Uterus (tissue), 4 donors: ENCODE results near the gene FGFR3. TPM values are rescaled to one million over a fixed set of nuclear protein-coding genes. Genes with fewer than 3 reads are reported as not detected.

Source experiments
- DNase-seq, 2 donors: peaks; one replicate each; pipeline ENCODE4 v3.0.0-alpha.2; 2019 to 2020
- H3K27ac ChIP-seq, 2 donors: fragments of 200-600 bp; sonication (generic); 1 replicate in 1 of 2; 2 replicates in 1 of 2; pipeline ENCODE4 v1.5.1; 2016 to 2018
- H3K27me3 ChIP-seq, 2 donors: fragments of 200-600 bp; sonication (generic); one replicate each; pipeline ENCODE4 v1.5.1; 2018 to 2019; ENCODE audit warnings: control low read depth in 1 of 2
- H3K36me3 ChIP-seq, 2 donors: fragments of 200-600 bp; sonication (generic); one replicate each; pipeline ENCODE4 v1.5.1; 2019; ENCODE audit warnings: control low read depth in 1 of 2
- H3K4me1 ChIP-seq, 2 donors: fragments of 200-600 bp; sonication (generic); one replicate each; pipeline ENCODE4 v1.5.1; 2018 to 2019; ENCODE audit warnings: control low read depth in 1 of 2
- H3K4me3 ChIP-seq, 2 donors: fragments of 200-600 bp; sonication (generic); 1 replicate in 1 of 2; 2 replicates in 1 of 2; pipeline ENCODE4 v1.5.1; 2018 to 2019; ENCODE audit warnings: mild to moderate bottlenecking in 1 of 2
- H3K9me3 ChIP-seq, 2 donors: fragments of 200-600 bp; sonication (generic); one replicate each; pipeline ENCODE4 v1.5.1; 2019; ENCODE audit warnings: control low read depth in 1 of 2
- POLR2A ChIP-seq, 2 donors: fragments of 450-650 bp; IDR thresholded peaks; one replicate each; pipeline ENCODE4 v1.6.1; 2016; ENCODE audit warnings: antibody characterized with exemption in 2 of 2, mild to moderate bottlenecking in 1 of 2, moderate library complexity in 1 of 2
- intact Hi-C: fragments of 100-400 bp; cut with DNase I; formaldehyde crosslinking; loops from one replicate; pipeline ENCODE4 v1.15.1; 2023; ENCODE audit warnings: low total_unique reads
- total RNA-seq, 4 donors: library from RNA; depleted of rRNA in 3 of 4; stranded (reverse); fragments of >200 nt in 3 of 4; gene quantifications; one replicate each; pipeline versions ENCODE4 v1.1.0 to v1.2.4, GENCODE V29; 2014 to 2023
- TF ChIP-seq, protein P1 (sequence below), 4 experiments: fragments of 200-600 bp in 2 of 4; fragments of 450-650 bp in 2 of 4; sonication (generic) in 2 of 4; IDR thresholded peaks; one replicate each; pipeline ENCODE4 v1.5.1; 2016 to 2019; ENCODE audit warnings: antibody characterized with exemption in 4 of 4, mild to moderate bottlenecking in 2 of 4, moderate library complexity in 1 of 4
- donor health status: DM: yes; HTN: yes; CAD: no.

The FGFR3 gene
- total RNA-seq, 4 donors from 2014 or later: 0.29 to 6.4 (median 4.3) TPM

DNA sequence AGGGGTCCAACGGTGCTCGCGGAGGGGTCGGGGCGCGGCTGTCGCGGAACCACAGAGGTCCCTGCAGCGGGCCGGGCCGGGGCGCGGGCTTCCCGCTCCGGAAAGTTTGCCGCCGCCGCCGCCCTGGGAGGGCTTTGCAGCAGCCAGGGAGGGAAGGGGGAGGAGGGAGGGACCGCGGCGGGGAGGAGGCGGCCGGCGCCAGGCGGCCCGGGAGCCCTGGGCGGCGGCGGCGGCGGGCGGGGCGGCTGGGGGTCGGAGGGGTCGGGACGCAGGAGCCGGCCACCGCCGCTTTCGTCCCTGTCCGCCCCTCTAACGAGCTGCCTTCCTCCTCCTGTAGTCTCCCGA is 375 bp downstream of the FGFR3 start:
- peak in 1 of 2 donors; percentile 23 for DNase-seq
- Histone ChIP-seq H3K4me1 (peaks cover 0 to 17% of the 10 kb centered on the region in 2 donors), H3K27me3 (peaks cover 15 to 16% of the 10 kb centered on the region in 2 donors), H3K4me3 (peak overlapping the region; percentile 19 to 36), H3K27ac (no peak overlapping the region), H3K9me3 (no peaks in the 10 kb centered on the region), H3K36me3 (no peaks in the 10 kb centered on the region)
- intact Hi-C loops: no loop called here
- TF ChIP-seq, protein P1, sequence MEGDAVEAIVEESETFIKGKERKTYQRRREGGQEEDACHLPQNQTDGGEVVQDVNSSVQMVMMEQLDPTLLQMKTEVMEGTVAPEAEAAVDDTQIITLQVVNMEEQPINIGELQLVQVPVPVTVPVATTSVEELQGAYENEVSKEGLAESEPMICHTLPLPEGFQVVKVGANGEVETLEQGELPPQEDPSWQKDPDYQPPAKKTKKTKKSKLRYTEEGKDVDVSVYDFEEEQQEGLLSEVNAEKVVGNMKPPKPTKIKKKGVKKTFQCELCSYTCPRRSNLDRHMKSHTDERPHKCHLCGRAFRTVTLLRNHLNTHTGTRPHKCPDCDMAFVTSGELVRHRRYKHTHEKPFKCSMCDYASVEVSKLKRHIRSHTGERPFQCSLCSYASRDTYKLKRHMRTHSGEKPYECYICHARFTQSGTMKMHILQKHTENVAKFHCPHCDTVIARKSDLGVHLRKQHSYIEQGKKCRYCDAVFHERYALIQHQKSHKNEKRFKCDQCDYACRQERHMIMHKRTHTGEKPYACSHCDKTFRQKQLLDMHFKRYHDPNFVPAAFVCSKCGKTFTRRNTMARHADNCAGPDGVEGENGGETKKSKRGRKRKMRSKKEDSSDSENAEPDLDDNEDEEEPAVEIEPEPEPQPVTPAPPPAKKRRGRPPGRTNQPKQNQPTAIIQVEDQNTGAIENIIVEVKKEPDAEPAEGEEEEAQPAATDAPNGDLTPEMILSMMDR (IDR thresholded peaks at IDR 0.05): no peak
- TF ChIP-seq POLR2A (IDR thresholded peaks at IDR 0.05): no peak

DNA sequence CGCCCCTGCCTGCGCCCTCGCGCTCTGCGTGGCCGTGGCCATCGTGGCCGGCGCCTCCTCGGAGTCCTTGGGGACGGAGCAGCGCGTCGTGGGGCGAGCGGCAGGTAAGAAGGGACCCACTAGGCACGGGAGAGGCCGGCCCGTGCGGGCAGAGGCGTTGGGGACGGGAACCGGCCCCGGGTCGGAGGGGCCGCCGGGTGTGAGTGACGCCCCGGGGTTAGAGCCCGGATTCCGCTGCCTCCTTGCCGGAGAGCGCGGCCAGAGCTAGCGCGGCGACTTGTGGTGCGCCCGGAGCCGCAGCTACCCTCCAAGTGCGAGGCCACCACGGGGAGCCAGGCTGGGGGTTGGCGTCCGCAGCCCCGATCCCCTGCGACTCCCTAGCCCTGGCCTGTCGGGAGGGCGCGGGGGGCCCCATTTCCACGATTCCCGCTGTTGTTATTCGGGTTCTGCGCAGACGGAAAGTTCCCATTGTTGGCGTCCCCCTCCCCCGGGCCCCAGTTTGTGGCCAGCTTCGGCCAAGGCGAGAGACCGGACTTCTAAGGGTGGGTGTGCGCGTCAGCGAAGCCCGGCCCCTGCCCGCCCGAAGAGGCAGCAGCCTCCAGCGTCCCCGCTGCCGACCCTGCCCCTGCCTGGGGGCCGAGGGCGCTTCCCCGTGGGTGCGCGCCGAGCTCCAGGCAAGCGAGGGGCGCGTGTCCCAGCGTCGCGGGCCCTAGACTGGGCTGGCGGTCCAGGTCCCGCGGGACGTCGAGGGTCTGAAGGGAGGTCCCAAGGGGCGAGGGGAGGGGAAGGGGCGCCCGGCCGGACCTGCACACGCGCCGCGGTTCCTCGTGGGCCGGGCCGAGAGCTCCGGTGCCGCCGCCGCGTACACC is 1.1 kb downstream of the FGFR3 start:
- H3K4me3 ChIP-seq: peak overlapping the region; percentile 11
- no peaks in the 10 kb centered on the region for H3K36me3 ChIP-seq
- no peak overlapping the region for H3K27ac ChIP-seq
- H3K9me3 ChIP-seq: no peaks in the 10 kb centered on the region
- peaks cover 0 to 17% of the 10 kb centered on the region in 2 donors for H3K4me1 ChIP-seq
- no peak for TF ChIP-seq POLR2A (IDR thresholded peaks at IDR 0.05)
- TF ChIP-seq, protein P1 (IDR thresholded peaks at IDR 0.05): no peak
- DNase-seq: no peak
- H3K27me3 ChIP-seq: peaks cover 15 to 16% of the 10 kb centered on the region in 2 donors
- intact Hi-C loops: no loop called here

DNA sequence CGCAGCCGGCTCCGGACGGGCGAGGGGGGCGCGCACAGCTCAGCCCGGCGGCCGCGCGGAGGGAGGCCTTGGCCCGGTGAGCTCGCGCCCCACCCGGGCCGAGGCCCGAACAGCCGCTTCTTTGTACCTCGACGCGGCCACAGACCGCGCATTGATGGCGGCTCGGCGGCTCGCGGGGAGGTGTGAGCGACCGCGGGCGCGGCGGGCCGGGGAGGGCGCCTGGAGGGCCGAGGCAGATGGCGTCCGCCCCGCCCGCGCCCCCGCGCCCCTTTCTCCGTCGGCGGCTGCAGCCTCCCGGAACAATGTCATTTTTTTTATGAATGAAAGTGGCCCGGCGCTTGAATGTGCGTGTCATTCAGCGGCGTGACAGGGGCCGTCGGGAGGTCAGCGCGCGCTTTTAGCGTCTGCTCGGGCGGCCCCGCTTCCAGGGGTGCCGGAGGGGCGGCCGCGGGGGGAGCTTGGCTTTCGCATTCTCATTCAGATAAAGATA is 1.8 kb downstream of the FGFR3 start:
- Histone ChIP-seq H3K4me1 (peaks cover 0 to 17% of the 10 kb centered on the region in 2 donors), H3K27me3 (peaks cover 15 to 16% of the 10 kb centered on the region in 2 donors), H3K9me3 (no peaks in the 10 kb centered on the region), H3K4me3 (peak overlapping the region in 1 of 2 donors; percentile 7), H3K27ac (no peak overlapping the region), H3K36me3 (no peaks in the 10 kb centered on the region)
- TF ChIP-seq POLR2A (IDR thresholded peaks at IDR 0.05): no peak
- TF ChIP-seq, protein P1 (IDR thresholded peaks at IDR 0.05): no peak
- intact Hi-C loops: no loop called here
- DNase-seq: no peak

DNA sequence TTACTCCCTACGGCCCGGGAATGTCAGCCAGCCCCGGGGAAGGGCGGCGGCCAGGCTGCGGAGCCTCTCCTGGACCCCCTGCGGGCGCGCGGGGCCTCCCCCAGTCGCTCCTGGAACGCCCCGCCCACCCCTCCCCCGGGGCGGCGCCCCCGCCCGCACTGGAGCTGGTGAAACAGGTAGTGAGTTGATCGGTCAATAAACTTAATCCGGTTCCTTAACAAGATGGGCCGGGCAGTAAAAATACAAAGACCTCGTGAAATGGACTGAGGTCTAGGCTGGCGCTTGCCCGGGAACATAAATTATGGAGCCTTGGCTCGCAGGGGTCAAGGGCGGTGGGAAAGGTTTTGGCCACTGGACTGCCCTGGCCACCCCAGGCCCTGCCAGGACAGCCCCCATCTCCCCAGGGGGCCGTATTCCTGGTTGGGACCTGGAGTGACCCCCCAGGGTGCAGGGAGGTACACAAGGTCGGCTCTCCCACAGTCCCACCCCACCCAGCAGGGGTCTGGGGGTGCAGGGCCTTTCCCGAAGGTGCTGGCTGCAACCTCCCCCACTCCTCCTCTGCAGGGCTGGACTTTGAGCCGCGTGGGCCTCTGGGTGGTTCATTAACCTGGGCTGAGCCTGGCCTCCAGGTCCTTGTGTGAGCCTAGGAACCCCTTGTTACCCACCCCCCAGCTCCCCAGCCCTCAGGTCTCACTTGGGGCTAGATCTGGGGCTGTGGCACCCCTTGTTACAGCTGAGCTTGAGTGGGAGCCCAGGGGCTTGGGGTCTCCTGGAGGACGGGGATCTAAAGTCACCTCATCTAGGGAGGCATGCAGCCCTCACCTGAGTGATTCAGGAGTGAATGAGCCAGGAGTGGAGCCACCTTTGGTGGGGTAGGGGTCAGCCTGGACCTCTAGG is 2.5 kb downstream of the FGFR3 start:
- intact Hi-C loops: no loop called here
- no peaks in the 10 kb centered on the region for H3K9me3 ChIP-seq
- no peak for TF ChIP-seq POLR2A (IDR thresholded peaks at IDR 0.05)
- TF ChIP-seq, protein P1 (IDR thresholded peaks at IDR 0.05): no peak
- H3K27me3 ChIP-seq: peaks cover 15 to 16% of the 10 kb centered on the region in 2 donors
- H3K36me3 ChIP-seq: no peaks in the 10 kb centered on the region
- no peak for DNase-seq
- peaks cover 0 to 17% of the 10 kb centered on the region in 2 donors for H3K4me1 ChIP-seq
- H3K4me3 ChIP-seq: peak overlapping the region in 1 of 2 donors; percentile 7
- H3K27ac ChIP-seq: no peak overlapping the region
